Lower leg skin (tissue), 4 donors: ENCODE data around the gene ZNF672. TPM values are rescaled to one million over a fixed set of nuclear protein-coding genes. Genes with fewer than 3 reads are reported as not detected.

Experiments used
- DNase-seq, 2 donors: peaks; one replicate each; pipeline ENCODE4 v3.0.0-alpha.2; 2019; ENCODE audit warnings: low spot score in 2 of 2
- H3K4me3 ChIP-seq: fragments of 200-600 bp; sonication (generic); 2 replicates; pipeline ENCODE4 v1.5.1; 2017; ENCODE audit warnings: mild to moderate bottlenecking, low read depth; ENCODE audit not compliant: poor library complexity, severe bottlenecking
- POLR2A ChIP-seq, 2 donors: fragments of 450-650 bp; IDR thresholded peaks; one replicate each; pipeline ENCODE4 v1.6.1; 2016 to 2017; ENCODE audit warnings: antibody characterized with exemption in 2 of 2, mild to moderate bottlenecking in 1 of 2, moderate library complexity in 1 of 2
- WGBS, 2 donors: methylation state at CpG; one replicate each; pipeline ENCODE4 v1.1.5; 2018; 5-methylcytosine and 5-hydroxymethylcytosine counted together
- intact Hi-C: fragments of 100-400 bp; cut with DNase I; formaldehyde crosslinking; loops from one replicate; pipeline ENCODE4 v1.15.0; 2023; ENCODE audit warnings: low total_unique reads
- total RNA-seq, 4 donors: library from RNA; depleted of rRNA; stranded (reverse); fragments of >200 nt; gene quantifications; one replicate each; pipeline ENCODE4 v1.1.0, GENCODE V29; 2016
- TF ChIP-seq, protein P1 (sequence below), 3 donors: fragments of 450-650 bp; IDR thresholded peaks; one replicate each; pipeline ENCODE4 v1.5.1; 2016; ENCODE audit warnings: antibody characterized with exemption in 3 of 3, mild to moderate bottlenecking in 3 of 3, moderate library complexity in 2 of 3

Gene ZNF672
- total RNA-seq, 4 donors from 2014 or later: 34.7 to 50.4 (median 42.6) TPM

DNA sequence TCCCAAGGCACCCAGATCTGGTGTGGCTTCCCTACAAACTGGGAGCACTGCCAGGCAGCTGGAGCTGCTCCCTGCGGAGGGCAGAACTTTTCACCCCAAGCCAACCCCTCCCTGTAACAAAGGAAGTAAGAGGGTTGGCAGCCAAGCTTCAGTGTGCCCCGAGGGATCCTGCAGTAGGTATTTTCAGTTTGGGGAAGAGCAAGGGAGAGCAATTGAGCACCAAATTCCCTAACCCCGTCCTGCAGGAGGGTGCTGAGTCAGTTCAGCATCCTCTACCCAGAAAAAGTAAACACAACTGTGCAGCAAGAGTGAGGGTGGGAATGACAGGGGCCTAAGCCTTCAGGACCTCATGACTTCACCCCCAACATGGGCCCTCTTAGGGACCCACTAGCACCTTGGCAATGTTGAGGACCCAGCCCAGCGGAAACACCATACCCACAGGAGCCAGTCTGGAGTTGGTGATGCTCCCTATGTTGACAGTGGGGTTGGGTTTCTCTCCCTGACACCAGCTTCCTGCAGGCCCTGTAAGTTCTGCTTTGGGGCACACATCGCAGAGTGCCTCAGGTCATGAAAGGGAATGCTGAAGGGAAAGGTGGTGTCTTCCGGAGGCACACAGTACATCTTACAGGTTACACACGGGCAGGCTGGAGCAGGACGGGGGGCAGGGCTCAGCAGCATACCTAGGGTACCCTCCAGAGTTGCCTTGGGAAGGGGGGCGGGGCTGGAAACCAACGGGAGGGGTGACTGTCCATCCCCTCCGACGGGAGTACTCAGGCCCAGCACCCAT is 27.1 kb upstream of the ZNF672 start:
- WGBS, 2 donors: 48 to 54% methylated on average over 12 of the region's 12 CpGs
- TF ChIP-seq POLR2A (IDR thresholded peaks at IDR 0.05): no peak
- TF ChIP-seq, protein P1, sequence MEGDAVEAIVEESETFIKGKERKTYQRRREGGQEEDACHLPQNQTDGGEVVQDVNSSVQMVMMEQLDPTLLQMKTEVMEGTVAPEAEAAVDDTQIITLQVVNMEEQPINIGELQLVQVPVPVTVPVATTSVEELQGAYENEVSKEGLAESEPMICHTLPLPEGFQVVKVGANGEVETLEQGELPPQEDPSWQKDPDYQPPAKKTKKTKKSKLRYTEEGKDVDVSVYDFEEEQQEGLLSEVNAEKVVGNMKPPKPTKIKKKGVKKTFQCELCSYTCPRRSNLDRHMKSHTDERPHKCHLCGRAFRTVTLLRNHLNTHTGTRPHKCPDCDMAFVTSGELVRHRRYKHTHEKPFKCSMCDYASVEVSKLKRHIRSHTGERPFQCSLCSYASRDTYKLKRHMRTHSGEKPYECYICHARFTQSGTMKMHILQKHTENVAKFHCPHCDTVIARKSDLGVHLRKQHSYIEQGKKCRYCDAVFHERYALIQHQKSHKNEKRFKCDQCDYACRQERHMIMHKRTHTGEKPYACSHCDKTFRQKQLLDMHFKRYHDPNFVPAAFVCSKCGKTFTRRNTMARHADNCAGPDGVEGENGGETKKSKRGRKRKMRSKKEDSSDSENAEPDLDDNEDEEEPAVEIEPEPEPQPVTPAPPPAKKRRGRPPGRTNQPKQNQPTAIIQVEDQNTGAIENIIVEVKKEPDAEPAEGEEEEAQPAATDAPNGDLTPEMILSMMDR (IDR thresholded peaks at IDR 0.05): no peak
- intact Hi-C loops: no loop called here
- no peak overlapping the region for H3K4me3 ChIP-seq
- peak; percentile 47 to 85 for DNase-seq

DNA sequence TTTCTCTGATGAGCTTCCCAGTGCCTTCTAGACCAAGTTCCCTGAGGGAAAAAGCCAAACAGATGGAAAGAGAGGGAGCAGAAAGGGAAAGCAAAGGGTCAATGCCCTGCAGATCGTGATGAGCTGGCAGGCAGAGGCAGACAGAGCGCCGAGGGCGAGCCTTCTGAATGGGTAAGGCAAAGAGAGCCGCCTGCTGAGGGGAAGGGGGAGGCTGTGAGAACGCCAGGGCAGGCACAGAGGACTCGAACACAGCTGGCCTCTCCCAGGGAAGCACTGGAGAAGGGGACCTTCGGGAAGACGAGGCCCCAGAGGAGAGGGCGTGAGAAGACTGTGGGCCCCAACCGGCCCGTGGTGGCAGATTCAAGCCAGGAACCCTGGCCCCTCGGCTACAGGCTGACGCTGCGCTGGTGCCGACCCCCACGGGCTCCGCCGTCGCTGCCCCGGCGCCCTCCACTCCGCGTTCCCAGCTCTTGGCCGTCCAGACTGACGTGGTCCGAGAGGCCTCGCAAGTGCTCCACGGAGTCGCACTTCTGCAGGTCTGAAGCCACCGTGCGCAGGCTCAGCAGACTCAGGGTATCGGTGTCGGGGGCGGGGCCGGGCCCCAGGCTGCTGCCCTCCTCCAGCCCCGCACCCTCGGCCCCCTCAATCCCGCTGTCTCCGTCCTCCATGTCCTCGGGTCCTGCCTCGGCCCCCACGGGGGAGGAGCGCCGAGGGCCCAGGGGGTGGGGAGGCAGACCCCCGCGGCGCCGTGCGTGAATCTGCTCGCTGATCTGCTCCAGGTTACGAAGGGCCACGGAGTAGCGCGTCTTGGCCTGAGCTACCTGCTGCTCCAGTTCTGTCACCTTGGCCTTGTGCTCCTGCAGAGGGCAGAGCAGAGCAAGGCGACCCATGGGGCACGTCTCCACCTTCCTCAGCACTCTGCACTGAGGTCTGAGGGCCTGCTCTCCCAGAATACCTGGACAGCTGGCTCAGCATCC is 26.2 kb upstream of the ZNF672 start:
- WGBS, 2 donors: 81 to 86% methylated on average over 57 of the region's 57 CpGs
- no peak overlapping the region for H3K4me3 ChIP-seq
- intact Hi-C loops: no loop called here
- TF ChIP-seq POLR2A (IDR thresholded peaks at IDR 0.05): no peak
- TF ChIP-seq, protein P1 (IDR thresholded peaks at IDR 0.05): no peak
- peak in 1 of 2 donors; percentile 85 for DNase-seq

DNA sequence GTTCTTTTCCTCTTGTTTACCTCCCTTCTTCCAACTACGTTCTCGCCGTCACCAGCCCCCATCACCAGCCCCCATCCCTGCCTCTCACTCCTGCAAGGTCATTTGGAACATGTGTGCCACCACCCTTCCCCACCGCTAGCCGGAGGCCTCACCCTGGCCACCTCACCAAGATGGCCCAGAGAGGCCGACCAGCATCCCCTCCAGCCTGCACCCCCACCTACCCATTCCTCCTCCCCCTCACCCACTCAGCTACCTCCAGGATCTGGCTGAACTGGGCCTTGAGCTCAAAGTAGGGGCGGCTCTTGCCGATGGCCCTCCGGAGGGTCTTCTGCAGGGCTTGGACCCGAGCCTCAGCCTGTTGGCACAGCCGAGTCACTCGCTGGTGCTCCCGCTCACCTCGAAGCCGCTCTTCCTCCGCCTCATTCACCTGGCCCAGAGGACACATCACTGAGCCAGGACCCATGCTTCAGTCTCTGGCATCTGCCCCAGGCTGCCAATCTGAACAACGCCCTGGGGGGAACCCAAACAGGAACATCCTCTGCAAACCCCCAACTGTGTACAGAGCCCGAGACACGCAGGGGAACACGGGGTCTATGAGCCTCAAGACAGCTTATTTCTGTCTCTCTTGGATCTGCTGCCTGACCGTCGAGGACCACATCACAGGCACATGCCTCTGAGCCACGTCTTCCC is 25.1 kb upstream of the ZNF672 start:
- H3K4me3 ChIP-seq: no peak overlapping the region
- DNase-seq: peak in 1 of 2 donors; percentile 78
- TF ChIP-seq, protein P1 (IDR thresholded peaks at IDR 0.05): no peak
- no peak for TF ChIP-seq POLR2A (IDR thresholded peaks at IDR 0.05)
- intact Hi-C loops: no loop called here
- WGBS, 2 donors: 94 to 97% methylated on average over 23 of the region's 23 CpGs

DNA sequence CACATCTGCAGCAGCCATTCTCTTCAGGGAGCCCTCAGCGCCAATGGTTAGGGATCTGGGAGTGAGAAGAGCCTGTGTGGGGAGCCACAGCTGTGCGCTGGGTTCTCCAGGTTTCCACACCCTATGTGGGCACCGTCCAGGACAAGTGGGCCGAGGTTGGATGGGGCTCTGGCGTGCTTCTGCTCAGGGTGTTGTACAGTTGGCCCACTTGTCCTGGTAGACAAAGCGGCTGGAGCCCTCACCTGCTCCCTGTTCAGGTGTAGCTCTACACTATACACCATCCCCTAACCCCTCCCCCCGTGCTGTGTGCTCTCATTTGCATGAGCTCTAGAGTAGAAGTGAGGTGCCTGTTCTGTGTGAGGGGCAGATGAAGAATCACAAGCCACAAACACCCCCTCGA is 24.5 kb upstream of the ZNF672 start:
- intact Hi-C loops: no loop called here
- 85 to 92% methylated on average over 7 to 8 of the region's 8 CpGs for WGBS, 2 donors
- no peak for TF ChIP-seq POLR2A (IDR thresholded peaks at IDR 0.05)
- TF ChIP-seq, protein P1 (IDR thresholded peaks at IDR 0.05): no peak
- peak in 1 of 2 donors; percentile 68 for DNase-seq
- H3K4me3 ChIP-seq: no peak overlapping the region

DNA sequence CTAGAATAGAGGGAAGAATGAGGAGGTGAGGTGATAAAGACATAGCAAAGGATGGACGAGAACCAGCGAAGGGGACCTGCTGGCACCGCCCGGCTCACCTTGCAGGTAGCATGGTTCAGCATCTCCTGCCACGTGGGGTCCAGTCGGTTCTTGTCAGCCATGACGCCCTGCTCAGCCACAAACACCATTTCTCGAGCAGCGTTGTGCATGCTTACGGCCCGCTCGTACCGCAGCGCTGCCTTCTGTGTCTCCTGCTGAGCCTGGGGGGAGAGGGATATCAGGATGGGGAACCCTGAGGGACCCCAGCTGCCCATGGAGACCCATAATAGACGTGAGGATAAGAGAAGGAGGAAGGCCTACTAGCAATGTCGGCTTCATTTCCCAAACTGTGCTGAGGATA is 23.7 kb upstream of the ZNF672 start:
- H3K4me3 ChIP-seq: no peak overlapping the region
- DNase-seq: peak in 1 of 2 donors; percentile 75
- intact Hi-C loops: no loop called here
- WGBS, 2 donors: 95 to 97% methylated on average over 16 of the region's 16 CpGs
- TF ChIP-seq, protein P1 (IDR thresholded peaks at IDR 0.05): no peak
- TF ChIP-seq POLR2A (IDR thresholded peaks at IDR 0.05): no peak
